CD4-positive, CD25-positive, alpha-beta regulatory T cell (primary cell): ENCODE measurements around the gene HDAC4. TPM values are rescaled to one million over a fixed set of nuclear protein-coding genes. Genes with fewer than 3 reads are reported as not detected.

ENCODE experiments used
- ATAC-seq, 2 donors: fragments of 150-1000 bp; cut with Tn5 transposase; one replicate each; pipeline ENCODE4 v1.10.0; 2021; ENCODE audit warnings: low read depth in 2 of 2, moderate number of reproducible peaks in 2 of 2, moderate library complexity in 1 of 2
- DNase-seq, 3 donors: peaks; one replicate each; pipeline versions ENCODE4 v3.0.0 to v3.0.0-alpha.2; 2012 to 2022; ENCODE audit warnings: mixed read lengths in 1 of 3
- H3K27ac ChIP-seq: one replicate; pipeline ENCODE4 v1.7.0; 2013; ENCODE audit warnings: mild to moderate bottlenecking, low read length; ENCODE audit not compliant: insufficient read depth, poor library complexity, severe bottlenecking
- H3K27me3 ChIP-seq: one replicate; pipeline ENCODE4 v1.7.0; 2013; ENCODE audit warnings: low read length; ENCODE audit not compliant: control insufficient read depth, insufficient read depth
- H3K36me3 ChIP-seq: one replicate; pipeline ENCODE4 v1.7.0; 2013; ENCODE audit warnings: mild to moderate bottlenecking, low read length, moderate library complexity; ENCODE audit not compliant: control insufficient read depth, insufficient read depth
- H3K4me1 ChIP-seq: 2 replicates; pipeline ENCODE4 v1.7.0; 2013; ENCODE audit warnings: mild to moderate bottlenecking, low read length; ENCODE audit not compliant: insufficient read depth, control insufficient read depth, poor library complexity, severe bottlenecking
- H3K4me3 ChIP-seq: one replicate; pipeline ENCODE4 v1.7.0; 2013; ENCODE audit warnings: low read depth, mild to moderate bottlenecking, low read length, moderate library complexity
- H3K9me3 ChIP-seq, 2 experiments: 1 replicate in 1 of 2; 2 replicates in 1 of 2; pipeline ENCODE4 v1.7.0; 2013; ENCODE audit warnings: low read length in 2 of 2, mild to moderate bottlenecking in 1 of 2, moderate library complexity in 1 of 2; ENCODE audit not compliant: control insufficient read depth in 2 of 2
- H3K27ac Mint-ChIP-seq, 3 donors: one replicate each; pipeline ENCODE4 v1.8.0; 2020 to 2022; ENCODE audit warnings: mild to moderate bottlenecking in 3 of 3, mixed read lengths in 3 of 3, moderate library complexity in 2 of 3
- H3K27me3 Mint-ChIP-seq: one replicate; pipeline ENCODE4 v1.8.0; 2022; ENCODE audit warnings: mild to moderate bottlenecking, mixed read lengths
- H3K36me3 Mint-ChIP-seq: one replicate; pipeline ENCODE4 v1.8.0; 2020; ENCODE audit warnings: mixed read lengths
- H3K4me1 Mint-ChIP-seq, 4 donors: one replicate each; pipeline ENCODE4 v1.8.0; 2020 to 2022; ENCODE audit warnings: mixed read lengths in 4 of 4, mild to moderate bottlenecking in 1 of 4
- H3K4me3 Mint-ChIP-seq, 4 donors: one replicate each; pipeline ENCODE4 v1.8.0; 2020 to 2022; ENCODE audit warnings: mild to moderate bottlenecking in 4 of 4, mixed read lengths in 4 of 4, moderate library complexity in 3 of 4
- H3K9me3 Mint-ChIP-seq, 7 donors: one replicate each; pipeline ENCODE4 v1.8.0; 2020 to 2022; ENCODE audit warnings: mixed read lengths in 7 of 7, mild to moderate bottlenecking in 3 of 7, moderate library complexity in 2 of 7
- polyA plus RNA-seq, 4 donors: library from polyadenylated mRNA; unstranded; fragments of 300-500 nt; fragmentation: Illumina TruSeq; gene quantifications; one replicate each; pipeline ENCODE4 v1.2.3, GENCODE V29; 2021
- total RNA-seq: library from RNA; stranded (reverse); gene quantifications from one replicate; pipeline ENCODE4 v1.2.3, GENCODE V29; 2022

Gene HDAC4
- total and polyA plus RNA-seq, 5 donors from 2014 or later = 6.5 to 118 (median 8.6) TPM

DNA sequence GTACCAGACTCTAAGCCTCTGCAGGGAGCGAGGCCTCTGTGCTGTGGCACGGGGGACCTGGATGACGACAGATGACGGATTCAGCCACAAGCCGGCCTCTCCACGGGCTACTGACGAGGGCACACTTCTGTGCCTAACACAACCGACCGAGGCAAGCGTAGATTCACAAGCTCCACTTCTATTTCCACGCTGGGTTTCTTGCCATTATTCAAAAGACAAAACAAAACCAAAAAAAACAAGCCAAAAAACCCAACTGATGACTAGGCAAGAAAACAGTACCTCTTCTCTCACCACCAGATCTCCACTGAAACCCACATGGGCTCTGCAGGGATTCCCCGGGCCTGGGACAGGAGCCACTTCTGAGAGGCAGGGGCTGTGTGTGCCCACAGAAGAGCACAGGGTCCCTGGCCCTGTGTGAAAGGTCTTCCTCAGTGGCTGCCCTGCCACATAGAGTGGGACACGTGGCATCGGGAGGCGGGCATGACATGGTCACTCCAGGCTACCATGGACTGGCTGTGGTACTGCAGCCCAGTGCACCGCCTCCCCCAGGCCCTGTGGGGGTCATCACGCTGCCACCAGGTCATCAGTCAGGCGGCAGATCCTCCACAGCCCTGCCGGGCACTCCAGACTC lies 254.7 kb downstream of the HDAC4 start:
- H3K4me3 Mint-ChIP-seq = no peak overlapping the region
- peaks cover 44% of the 10 kb centered on the region for H3K36me3 Mint-ChIP-seq
- no peak overlapping the region for H3K27ac ChIP-seq
- peaks cover 11% of the 10 kb centered on the region in 2 experiments for H3K9me3 ChIP-seq
- H3K27me3 ChIP-seq = no peaks in the 10 kb centered on the region
- H3K4me1 Mint-ChIP-seq = peaks cover 6 to 10% (median 8%) of the 10 kb centered on the region in 4 donors
- H3K4me3 ChIP-seq = no peak overlapping the region
- DNase-seq (no peak), ATAC-seq (no peak)
- no peaks in the 10 kb centered on the region for H3K4me1 ChIP-seq
- H3K36me3 ChIP-seq = peaks cover 65% of the 10 kb centered on the region
- no peaks in the 10 kb centered on the region for H3K27me3 Mint-ChIP-seq
- peak overlapping the region in 2 of 3 donors; percentile 25 to 49 for H3K27ac Mint-ChIP-seq
- H3K9me3 Mint-ChIP-seq = peaks cover 1 to 14% (median 7%) of the 10 kb centered on the region in 7 donors

- no peaks in the 10 kb centered on the region for H3K4me1 ChIP-seq
- Mint-ChIP-seq H3K4me3 (no peak overlapping the region), H3K9me3 (peaks cover 1 to 9% (median 5%) of the 10 kb centered on the region in 7 donors), H3K36me3 (peaks cover 44% of the 10 kb centered on the region), H3K27ac (peak overlapping the region in 1 of 3 donors; percentile 25), H3K27me3 (no peaks in the 10 kb centered on the region), H3K4me1 (peaks cover 5 to 7% (median 6%) of the 10 kb centered on the region in 4 donors)
- no peak overlapping the region for H3K27ac ChIP-seq
- ATAC-seq = no peak
- peaks cover 69% of the 10 kb centered on the region for H3K36me3 ChIP-seq
- no peak for DNase-seq
- peaks cover 7% of the 10 kb centered on the region in 2 experiments for H3K9me3 ChIP-seq
- no peaks in the 10 kb centered on the region for H3K27me3 ChIP-seq
- no peak overlapping the region for H3K4me3 ChIP-seq
Observed at GRCh38 chr2:239145601-239146000, 255.2 kb downstream of the HDAC4 start.

DNA sequence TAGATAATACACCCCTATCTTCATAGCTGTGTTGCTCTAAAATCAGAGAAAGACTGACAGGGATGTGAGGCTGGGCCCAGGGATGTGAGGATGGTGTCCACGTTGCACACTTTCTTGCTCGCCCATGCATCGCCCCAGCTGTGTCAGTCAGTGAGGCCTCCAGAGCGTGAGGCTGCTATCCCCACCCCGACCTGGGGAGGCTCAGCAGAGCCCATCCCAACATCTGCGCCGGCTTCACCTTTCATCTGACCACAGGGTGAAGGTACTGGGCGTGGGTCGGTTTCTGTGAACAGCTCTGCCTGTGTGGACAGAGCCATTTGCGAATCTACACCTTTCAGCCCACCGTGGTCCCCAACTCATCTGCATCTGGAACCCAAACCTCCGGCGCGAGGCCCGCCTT lies 255.7 kb downstream of the HDAC4 start:
- Histone ChIP-seq H3K9me3 (peaks cover 2 to 4% of the 10 kb centered on the region in 2 experiments), H3K27me3 (no peaks in the 10 kb centered on the region), H3K27ac (no peak overlapping the region), H3K4me3 (no peak overlapping the region), H3K4me1 (no peaks in the 10 kb centered on the region), H3K36me3 (peaks cover 74% of the 10 kb centered on the region)
- no peak overlapping the region for H3K27ac Mint-ChIP-seq
- peaks cover 41% of the 10 kb centered on the region for H3K36me3 Mint-ChIP-seq
- DNase-seq (no peak), ATAC-seq (no peak)
- H3K9me3 Mint-ChIP-seq = peaks cover 0 to 5% (median 2%) of the 10 kb centered on the region in 7 donors
- H3K4me3 Mint-ChIP-seq = no peak overlapping the region
- peaks cover 1 to 3% (median 2%) of the 10 kb centered on the region in 4 donors for H3K4me1 Mint-ChIP-seq
- no peaks in the 10 kb centered on the region for H3K27me3 Mint-ChIP-seq

- Mint-ChIP-seq H3K4me3 (no peak overlapping the region), H3K36me3 (peaks cover 42% of the 10 kb centered on the region), H3K27ac (no peak overlapping the region), H3K27me3 (no peaks in the 10 kb centered on the region), H3K9me3 (peaks cover 0 to 4% (median 0%) of the 10 kb centered on the region in 7 donors), H3K4me1 (peaks cover 0 to 2% (median 0%) of the 10 kb centered on the region in 4 donors)
- Histone ChIP-seq H3K4me1 (no peaks in the 10 kb centered on the region), H3K9me3 (no peaks in the 10 kb centered on the region), H3K27me3 (no peaks in the 10 kb centered on the region), H3K27ac (no peak overlapping the region), H3K4me3 (no peak overlapping the region), H3K36me3 (peaks cover 78% of the 10 kb centered on the region)
- DNase-seq (no peak), ATAC-seq (no peak)
Observed at GRCh38 chr2:239144713-239144999, 256.2 kb downstream of the HDAC4 start.

DNA sequence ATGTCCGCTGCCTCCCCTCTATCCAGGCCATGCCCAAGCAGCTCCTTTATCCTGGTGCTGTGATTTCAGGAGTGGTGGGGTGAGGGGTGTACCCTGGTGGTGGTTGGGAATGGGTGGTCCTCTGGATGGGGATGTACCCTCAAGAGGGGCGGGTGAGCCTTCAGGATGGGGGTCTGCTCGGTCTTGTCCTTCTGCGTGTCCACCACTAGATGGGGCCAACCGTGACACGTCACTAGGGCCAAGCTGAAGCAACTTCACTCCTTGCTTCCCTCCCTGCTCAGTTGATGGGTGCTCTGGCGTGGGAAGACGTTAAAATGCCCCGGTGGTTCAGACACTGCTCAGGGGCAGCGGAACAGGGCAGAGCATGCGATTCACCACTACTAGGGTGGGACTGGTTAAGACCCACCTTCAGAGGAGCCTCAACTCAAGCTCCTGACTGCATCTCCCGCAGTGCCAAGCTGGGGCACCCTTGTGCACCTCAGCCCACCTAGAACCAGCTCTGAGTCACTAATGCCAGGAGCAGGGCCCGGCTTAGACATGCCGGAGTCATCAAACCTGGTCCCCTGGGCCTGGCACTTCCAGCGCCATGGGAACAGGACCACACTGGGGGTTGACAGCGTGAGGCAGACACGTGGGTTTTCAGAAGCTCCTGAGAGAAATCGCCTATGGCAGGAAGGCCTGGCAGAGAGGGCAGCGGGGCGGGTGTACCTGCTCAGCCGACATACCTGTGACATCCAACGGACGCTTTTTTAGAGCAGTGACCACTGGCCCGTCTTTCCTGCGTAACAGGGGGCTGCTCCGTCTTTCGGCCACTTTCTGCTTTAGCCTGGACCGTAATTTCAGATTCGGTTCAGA lies 256.7 kb downstream of the HDAC4 start:
- H3K9me3 ChIP-seq = no peaks in the 10 kb centered on the region
- DNase-seq (peak in 2 of 3 donors; percentile 22 to 43), ATAC-seq (peak; percentile 34 to 45)
- no peak overlapping the region for H3K4me3 ChIP-seq
- H3K27me3 ChIP-seq = no peaks in the 10 kb centered on the region
- Mint-ChIP-seq H3K9me3 (peaks cover 0 to 4% (median 0%) of the 10 kb centered on the region in 7 donors), H3K4me3 (no peak overlapping the region), H3K27me3 (no peaks in the 10 kb centered on the region), H3K36me3 (peaks cover 42% of the 10 kb centered on the region), H3K27ac (peak overlapping the region in 2 of 3 donors; percentile 66 to 73), H3K4me1 (peaks cover 0 to 2% (median 0%) of the 10 kb centered on the region in 4 donors)
- no peaks in the 10 kb centered on the region for H3K4me1 ChIP-seq
- H3K36me3 ChIP-seq = peaks cover 84% of the 10 kb centered on the region
- H3K27ac ChIP-seq = no peak overlapping the region

DNA sequence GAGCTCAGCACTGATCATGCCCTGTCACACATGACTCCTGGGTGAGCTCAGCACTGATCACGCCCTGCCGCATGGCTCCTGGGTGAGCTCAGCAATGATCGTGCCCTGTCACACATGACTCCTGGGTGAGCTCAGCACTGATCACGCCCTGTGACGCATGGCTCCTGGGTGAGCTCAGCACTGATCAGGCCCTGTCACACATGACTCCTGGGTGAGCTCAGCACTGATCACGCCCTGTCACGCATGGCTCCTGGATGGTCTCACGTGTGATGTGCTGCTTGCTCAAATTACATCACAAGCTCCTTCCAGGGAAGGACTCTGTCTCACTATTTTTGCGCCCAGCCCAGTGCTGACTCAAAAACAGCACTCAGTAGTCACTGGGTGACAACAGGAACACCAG lies 258.0 kb downstream of the HDAC4 start:
- Histone ChIP-seq H3K4me1 (no peaks in the 10 kb centered on the region), H3K27ac (no peak overlapping the region), H3K36me3 (peaks cover 86% of the 10 kb centered on the region), H3K27me3 (no peaks in the 10 kb centered on the region), H3K9me3 (no peaks in the 10 kb centered on the region), H3K4me3 (no peak overlapping the region)
- ATAC-seq (no peak), DNase-seq (no peak)
- H3K27me3 Mint-ChIP-seq = no peaks in the 10 kb centered on the region
- no peak overlapping the region for H3K4me3 Mint-ChIP-seq
- H3K36me3 Mint-ChIP-seq = peaks cover 34% of the 10 kb centered on the region
- peaks cover 0 to 3% (median 0%) of the 10 kb centered on the region in 7 donors for H3K9me3 Mint-ChIP-seq
- H3K27ac Mint-ChIP-seq = peak overlapping the region in 1 of 3 donors; percentile 12
- peaks cover 0 to 2% (median 0%) of the 10 kb centered on the region in 4 donors for H3K4me1 Mint-ChIP-seq

DNA sequence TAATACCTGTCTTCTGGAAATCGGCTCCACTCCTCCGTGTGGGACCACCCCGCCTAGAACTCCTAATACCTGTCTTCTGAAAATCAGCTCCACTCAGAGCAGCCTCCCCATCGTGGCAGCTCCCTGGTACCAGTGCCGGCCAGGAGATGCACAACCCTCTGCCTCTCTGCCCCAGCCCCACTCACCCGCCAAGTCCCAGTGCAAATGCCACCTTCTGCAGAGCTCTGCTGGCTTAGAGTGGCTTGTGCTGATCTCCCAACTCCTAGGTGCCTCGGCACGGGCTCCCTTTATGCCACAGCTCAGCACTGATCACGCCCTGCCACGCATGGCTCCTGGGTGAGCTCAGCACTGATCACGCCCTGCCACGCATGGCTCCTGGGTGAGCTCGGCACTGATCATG lies 258.5 kb downstream of the HDAC4 start:
- H3K4me1 Mint-ChIP-seq = peaks cover 0 to 2% (median 0%) of the 10 kb centered on the region in 4 donors
- H3K27ac ChIP-seq = no peak overlapping the region
- peaks cover 0 to 3% (median 0%) of the 10 kb centered on the region in 7 donors for H3K9me3 Mint-ChIP-seq
- no peaks in the 10 kb centered on the region for H3K27me3 ChIP-seq
- no peak overlapping the region for H3K4me3 Mint-ChIP-seq
- H3K36me3 Mint-ChIP-seq = peaks cover 36% of the 10 kb centered on the region
- no peak for DNase-seq
- peak overlapping the region in 2 of 3 donors; percentile 67 to 83 for H3K27ac Mint-ChIP-seq
- no peaks in the 10 kb centered on the region for H3K9me3 ChIP-seq
- no peak for ATAC-seq
- H3K4me1 ChIP-seq = no peaks in the 10 kb centered on the region
- no peaks in the 10 kb centered on the region for H3K27me3 Mint-ChIP-seq
- H3K4me3 ChIP-seq = no peak overlapping the region
- peaks cover 86% of the 10 kb centered on the region for H3K36me3 ChIP-seq
